ENCODE data around the gene THOC6.
"Not testable (repeated sequence)": the region's sequence is repeated elsewhere in the genome, so short reads cannot be mapped to it uniquely, and the experiment has no call there.

The THOC6 gene

DNA sequence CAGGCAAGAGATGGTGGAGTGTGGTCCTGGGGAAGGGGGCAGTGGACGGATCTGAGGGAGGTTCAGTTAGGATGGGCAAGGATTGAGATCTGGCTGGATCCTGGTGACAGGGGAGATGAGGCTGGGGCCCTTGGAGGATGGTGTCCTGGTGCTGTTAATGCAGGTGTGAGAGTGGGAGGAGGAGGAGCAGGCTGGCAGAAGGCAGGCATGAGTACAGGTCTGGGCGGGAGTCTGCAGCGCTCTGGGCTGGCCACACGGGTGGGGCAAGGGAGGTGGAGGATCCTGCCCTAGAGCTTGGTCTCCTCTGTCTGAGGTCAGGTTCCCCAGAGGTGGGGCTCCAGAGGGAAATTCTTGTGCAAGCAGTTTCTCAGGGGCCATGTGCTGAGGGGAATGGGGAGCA lies 48.3 kb downstream of the THOC6 start:
- peak; percentile 64 for DNase-seq (ENCODE audit: low spot score)

DNA sequence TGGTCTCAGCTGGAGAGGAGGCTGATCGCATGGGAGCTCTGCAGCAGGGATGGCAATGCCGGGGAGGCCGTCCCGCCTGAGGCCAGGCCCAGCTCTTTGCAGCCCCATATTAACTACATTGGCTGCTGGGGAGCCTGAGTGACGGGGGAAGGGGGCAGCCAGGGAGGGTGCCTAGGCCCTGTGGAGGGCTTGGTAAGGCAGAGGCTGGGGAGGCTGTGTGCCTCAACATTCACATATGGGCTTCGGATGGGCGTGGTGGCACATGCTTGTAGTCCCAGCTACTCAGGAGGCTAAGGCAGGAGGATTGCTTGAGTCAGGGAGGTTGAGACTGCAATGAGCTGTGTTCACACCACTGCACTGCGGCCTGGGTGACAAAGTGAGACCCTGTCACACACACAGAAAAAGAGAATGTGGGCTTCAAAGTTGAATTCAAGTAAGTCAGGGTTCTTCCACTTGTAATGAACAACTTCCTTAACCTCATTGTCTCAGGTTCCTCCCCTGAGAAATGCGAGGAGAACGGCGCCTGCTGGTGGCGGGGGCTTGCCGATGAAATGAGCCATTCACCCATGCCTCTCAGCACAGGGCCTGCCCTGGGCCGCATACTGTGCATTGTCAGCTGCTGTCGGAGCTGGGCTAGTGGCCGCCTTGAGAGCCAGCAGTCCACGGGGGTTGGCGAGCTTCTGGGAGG lies 48.9 kb downstream of the THOC6 start:
- not testable (repeated sequence) for DNase-seq (ENCODE audit: low spot score)

GRCh38 chr16:3073448-3073847 lies 49.6 kb downstream of the THOC6 start:
- no peak for DNase-seq (ENCODE audit: low spot score)

- DNase-seq (ENCODE audit: low spot score) = peak; percentile 96
Measured at GRCh38 chr16:3074860-3075522, 51.2 kb downstream of the THOC6 start.

GRCh38 chr16:3075523-3075915 lies 51.7 kb downstream of the THOC6 start:
- peak; percentile 27 for DNase-seq (ENCODE audit: low spot score)

DNA sequence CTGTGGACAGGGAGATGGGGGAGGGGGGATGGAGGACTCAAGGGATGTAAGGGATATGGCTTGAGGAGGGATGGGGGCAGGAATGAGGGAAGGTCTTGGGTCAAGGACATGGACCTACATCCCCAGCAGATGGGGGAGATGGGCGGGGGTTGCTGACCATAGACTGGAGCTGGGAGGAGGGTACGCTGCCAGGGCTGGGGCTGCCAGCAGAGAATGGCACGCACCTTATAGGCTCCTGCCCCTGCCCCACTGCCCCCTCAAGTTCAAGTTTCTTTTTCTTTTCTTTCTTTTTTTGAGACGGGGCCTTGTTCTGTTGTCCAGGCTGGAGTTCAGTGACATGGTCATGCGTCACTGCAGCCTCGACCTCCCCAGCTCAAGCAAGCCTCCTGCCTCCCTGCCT lies 52.1 kb downstream of the THOC6 start:
- DNase-seq (ENCODE audit: low spot score) = not testable (repeated sequence)

- DNase-seq (ENCODE audit: low spot score) = peak; percentile 42
Measured at GRCh38 chr16:3076577-3076976, 52.7 kb downstream of the THOC6 start.
